Endothelial cell of umbilical vein (primary cell): ENCODE results near the gene ITSN2. TPM values are rescaled to one million over a fixed set of nuclear protein-coding genes. Genes with fewer than 3 reads are reported as not detected.

Source experiments
- BruUV-seq: library from RNA; stranded (reverse); fragments of 400-500 nt; replicated peaks from 2 replicates; lab custom pipeline; 2021; lab: Mats Ljungman, UMichigan
- CTCF ChIA-PET: fragments of 300-600, 350-600 bp; sonication (Branson Sonifier 250); formaldehyde crosslinking; loops from one replicate; lab custom pipeline; 2021; ENCODE audit warnings: antibody characterized with exemption, inconsistent platforms; lab: Charles Lee
- POLR2A ChIA-PET: fragments of 300-600, 350-600 bp; sonication (Branson Sonifier 250); formaldehyde crosslinking; loops from one replicate; lab custom pipeline; 2021; ENCODE audit warnings: antibody characterized with exemption, inconsistent platforms; lab: Charles Lee
- DNase-seq: peaks from one replicate; pipeline ENCODE4 v3.0.0-alpha.2; 2011; ENCODE audit warnings: low read depth, low spot score
- FAIRE-seq: peaks from 2 replicates; lab custom pipeline; 2011; peaks lifted over from hg19 to GRCh38; lab: Jason Lieb, UNC
- H2AFZ ChIP-seq: 2 replicates; pipeline ENCODE4 v1.6.0; 2012; ENCODE audit warnings: low read depth, low read length, control low read depth, inconsistent platforms
- H3K27ac ChIP-seq: 2 replicates; pipeline ENCODE4 v1.5.1; 2011; ENCODE audit warnings: low read depth, mild to moderate bottlenecking, control low read depth, low read length, moderate library complexity; ENCODE audit not compliant: insufficient read depth
- H3K27me3 ChIP-seq, 2 experiments: 2 replicates each; pipeline versions ENCODE4 v1.6.0 to v1.6.1; 2011; ENCODE audit warnings: low read length in 2 of 2, mixed read lengths in 1 of 2; ENCODE audit not compliant: control insufficient read depth in 2 of 2, insufficient read depth in 2 of 2
- H3K36me3 ChIP-seq, 2 experiments: 2 replicates in 1 of 2; 3 replicates in 1 of 2; pipeline ENCODE4 v1.5.1; 2011; ENCODE audit warnings: low read length in 2 of 2, mild to moderate bottlenecking in 1 of 2, moderate library complexity in 1 of 2; ENCODE audit not compliant: control insufficient read depth in 2 of 2, insufficient read depth in 2 of 2; ENCODE audit errors: extremely low read depth in 1 of 2
- H3K4me1 ChIP-seq: 3 replicates; pipeline ENCODE4 v1.5.1; 2011; ENCODE audit warnings: mild to moderate bottlenecking, low read length; ENCODE audit not compliant: control insufficient read depth, insufficient read depth; ENCODE audit errors: extremely low read depth
- H3K4me2 ChIP-seq: 2 replicates; pipeline ENCODE4 v1.6.1; 2011; ENCODE audit warnings: low read length, control low read depth, mixed read lengths; ENCODE audit not compliant: insufficient read depth
- H3K4me3 ChIP-seq, 3 experiments: fragments of 200-600 bp in 1 of 3; sonication (generic), shearing (Covaris generic) in 1 of 3; replicated peaks in 1 of 3; 2 replicates each; pipeline ENCODE4 v1.5.1; 2011 to 2016; ENCODE audit warnings: control low read depth in 3 of 3, low read length in 3 of 3, mild to moderate bottlenecking in 2 of 3, inconsistent platforms in 1 of 3, low read depth in 1 of 3, moderate library complexity in 1 of 3; ENCODE audit not compliant: insufficient read depth in 1 of 3
- H3K79me2 ChIP-seq: 2 replicates; pipeline ENCODE4 v1.6.0; 2012; ENCODE audit warnings: low read length, inconsistent platforms; ENCODE audit not compliant: control insufficient read depth, insufficient read depth
- H3K9ac ChIP-seq: replicated peaks from 2 replicates; pipeline ENCODE3; 2011; ENCODE audit warnings: low read length, control low read depth; ENCODE audit not compliant: insufficient read depth; ENCODE audit errors: extremely low read depth
- H3K9me1 ChIP-seq: replicated peaks from 3 replicates; pipeline ENCODE4 v1.6.0; 2011; ENCODE audit warnings: mild to moderate bottlenecking, low read length; ENCODE audit not compliant: control insufficient read depth, insufficient read depth; ENCODE audit errors: extremely low read depth
- H3K9me3 ChIP-seq: replicated peaks from 2 replicates; pipeline ENCODE4 v1.5.1; 2012; ENCODE audit warnings: low read length, inconsistent platforms; ENCODE audit not compliant: control insufficient read depth, insufficient read depth
- H4K20me1 ChIP-seq: replicated peaks from 2 replicates; pipeline ENCODE3; 2011; ENCODE audit warnings: mild to moderate bottlenecking, low read length; ENCODE audit not compliant: control insufficient read depth, insufficient read depth; ENCODE audit errors: extremely low read depth
- CTCF ChIP-seq, 2 donors: IDR thresholded peaks; 1 replicate in 1 of 2; 2 replicates in 1 of 2; pipeline ENCODE4 v1.5.1; 2011; ENCODE audit warnings: low read length in 2 of 2, mild to moderate bottlenecking in 2 of 2, moderate library complexity in 2 of 2, control low read depth in 1 of 2, inconsistent platforms in 1 of 2, low read depth in 1 of 2; ENCODE audit not compliant: insufficient read depth in 1 of 2; ENCODE audit errors: extremely low read depth in 1 of 2
- EZH2 ChIP-seq: IDR thresholded peaks from 2 replicates; pipeline ENCODE4 v1.6.1; 2012; ENCODE audit warnings: borderline replicate concordance, low read depth, mild to moderate bottlenecking, moderate library complexity, low read length, inconsistent platforms; ENCODE audit not compliant: severe bottlenecking
- FOS ChIP-seq: IDR thresholded peaks from 2 replicates; pipeline ENCODE4 v1.6.1; 2011; ENCODE audit warnings: mild to moderate bottlenecking, low read length, moderate library complexity, borderline replicate concordance; ENCODE audit not compliant: insufficient read depth
- GATA2 ChIP-seq: IDR thresholded peaks from 2 replicates; pipeline ENCODE4 v1.7.0; 2011; ENCODE audit warnings: low read depth, mild to moderate bottlenecking, moderate library complexity, mixed read lengths, low read length; ENCODE audit not compliant: insufficient read length, insufficient read depth
- MAX ChIP-seq: IDR thresholded peaks from 2 replicates; pipeline ENCODE4 v1.6.1; 2011; ENCODE audit not compliant: insufficient read depth, insufficient read length
- MYC ChIP-seq: IDR thresholded peaks from one replicate; pipeline ENCODE4 v1.6.1; 2011; ENCODE audit warnings: mild to moderate bottlenecking, low read depth, low read length
- POLR2A ChIP-seq: IDR thresholded peaks from 2 replicates; pipeline ENCODE4 v1.6.1; 2012; ENCODE audit warnings: low read depth, mild to moderate bottlenecking, control low read depth, low read length
- POLR2AphosphoS5 ChIP-seq: IDR thresholded peaks from 2 replicates; pipeline ENCODE4 v1.6.1; 2012; ENCODE audit warnings: low read depth, mild to moderate bottlenecking, control low read depth, low read length, moderate library complexity; ENCODE audit not compliant: insufficient read depth
- dilution Hi-C: fragments of 300-500 bp; cut with MboI; formaldehyde crosslinking; loops from one replicate; pipeline ENCODE4 v1.15.0; 2019; ENCODE audit warnings: low sequenced_read_pairs; ENCODE audit not compliant: extremely low pct_ligation_motif_present
- intact Hi-C: fragments of 100-400 bp; cut with micrococcal nuclease; formaldehyde crosslinking; loops from one replicate; pipeline ENCODE4 v1.10.0; 2022
- polyA plus RNA-seq, 4 experiments: library from polyadenylated mRNA; depleted of rRNA in 3 of 4; stranded (reverse) in 3 of 4; unstranded in 1 of 4; fragments of >200 nt; gene quantifications; 2 replicates each; pipeline versions ENCODE4 v1.2.1 to v1.2.3, GENCODE V29; 2011 to 2012; ENCODE audit warnings: missing spikeins in 1 of 4
- total RNA-seq: library from RNA; stranded (reverse); gene quantifications from 2 replicates; pipeline ENCODE4 v1.2.3, GENCODE V29; 2021

Gene ITSN2
- total and polyA plus RNA-seq, 2 donors (not counting 3 experiments of a cell fraction or from before 2014, with no cell fraction given) = 30.5 to 56.8 TPM

- Histone ChIP-seq H4K20me1 (peaks cover 2% of the 10 kb centered on the region), H3K36me3 (no peaks in the 10 kb centered on the region), H2AFZ (no peak overlapping the region), H3K79me2 (peaks cover 27% of the 10 kb centered on the region), H3K9me3 (no peaks in the 10 kb centered on the region), H3K27me3 (no peaks in the 10 kb centered on the region), H3K4me1 (peaks cover 33% of the 10 kb centered on the region), H3K9me1 (no peaks in the 10 kb centered on the region), H3K4me2 (no peak overlapping the region), H3K27ac (no peak overlapping the region), H3K4me3 (no peak overlapping the region), H3K9ac (no peak overlapping the region)
- intact Hi-C loops (loop anchor here (10.0 kb wide), 1 partner anchor 437 kb away; the partner anchor contains the start of gene ATAD2B), dilution Hi-C loops (no loop called here)
- no peak for FAIRE-seq
- CTCF ChIA-PET = interaction anchor here (1.2 kb wide), 1 partner anchor 278 kb away, joined by 3 read pairs; no protein-coding TSS in a partner anchor
- POLR2A ChIA-PET = no interaction called here
- no TSS peak for BruUV-seq
- no peak for TF ChIP-seq POLR2AphosphoS5
- TF ChIP-seq EZH2 = no peak
- TF ChIP-seq GATA2 = no peak
- no peak for TF ChIP-seq FOS
- TF ChIP-seq MAX = no peak
- TF ChIP-seq CTCF (IDR thresholded peaks at IDR 0.05; ENCODE audit: extremely low read depth in 1 of 2, insufficient read depth in 1 of 2, low read depth in 1 of 2, low read length in 2 of 2) = no peak
- no peak for TF ChIP-seq POLR2A
- TF ChIP-seq MYC = no peak
- no peak for DNase-seq
Observed at GRCh38 chr2:24362253-24362652, 1.9 kb upstream of the ITSN2 start.
